Hippocampal formation (tissue), 2 donors: ENCODE data around the gene LARP4B.

ENCODE experiments used
- DNase-seq, 2 donors: peaks; one replicate each; lab custom pipeline; 2025; lab: John Stamatoyannopoulos, UW

LARP4B gene

GRCh38 chr10:824946-825345, 106.6 kb downstream of the LARP4B start:
- DNase-seq, result no peak

GRCh38 chr10:824497-824896, 107.0 kb downstream of the LARP4B start:
- no peak for DNase-seq

- no peak for DNase-seq
Measured at GRCh38 chr10:822661-823367, 108.7 kb downstream of the LARP4B start.

- no peak for DNase-seq
Measured at GRCh38 chr10:822197-822596, 109.3 kb downstream of the LARP4B start.

- no peak for DNase-seq
Measured at GRCh38 chr10:821322-821721, 110.2 kb downstream of the LARP4B start.

GRCh38 chr10:819816-820215, 111.7 kb downstream of the LARP4B start:
- no peak for DNase-seq

GRCh38 chr10:819326-819725, 112.2 kb downstream of the LARP4B start:
- DNase-seq, result no peak

- no peak for DNase-seq
Measured at GRCh38 chr10:818526-819220, 112.8 kb downstream of the LARP4B start.

- no peak for DNase-seq
Measured at GRCh38 chr10:818010-818409, 113.5 kb downstream of the LARP4B start.

- DNase-seq, result no peak
Measured at GRCh38 chr10:817371-817770, 114.1 kb downstream of the LARP4B start.

GRCh38 chr10:816958-817357, 114.5 kb downstream of the LARP4B start:
- no peak for DNase-seq

- DNase-seq, result no peak
Measured at GRCh38 chr10:816091-816477, 115.4 kb downstream of the LARP4B start.

GRCh38 chr10:815338-816090, 116.0 kb downstream of the LARP4B start:
- no peak for DNase-seq

GRCh38 chr10:814536-815302, 116.8 kb downstream of the LARP4B start:
- no peak for DNase-seq

- DNase-seq, result no peak
Measured at GRCh38 chr10:813286-813685, 118.2 kb downstream of the LARP4B start.

- no peak for DNase-seq
Measured at GRCh38 chr10:812787-813186, 118.7 kb downstream of the LARP4B start.

- DNase-seq, result no peak
Measured at GRCh38 chr10:811379-812175, 119.9 kb downstream of the LARP4B start.

- peak in 1 of 2 donors; percentile 29 for DNase-seq
Measured at GRCh38 chr10:810351-810846, 121.1 kb downstream of the LARP4B start.

- DNase-seq, result no peak
Measured at GRCh38 chr10:809671-810350, 121.7 kb downstream of the LARP4B start.

- no peak for DNase-seq
Measured at GRCh38 chr10:807958-808353, 123.5 kb downstream of the LARP4B start.
